HG03139 (cell line): ENCODE data around the gene C6orf132.

ENCODE experiments used
- ATAC-seq: cut with Tn5 transposase; IDR thresholded peaks from one replicate; pipeline ENCODE4 v1.9.1; 2021; ENCODE audit not compliant: unreplicated experiment

The C6orf132 gene

DNA sequence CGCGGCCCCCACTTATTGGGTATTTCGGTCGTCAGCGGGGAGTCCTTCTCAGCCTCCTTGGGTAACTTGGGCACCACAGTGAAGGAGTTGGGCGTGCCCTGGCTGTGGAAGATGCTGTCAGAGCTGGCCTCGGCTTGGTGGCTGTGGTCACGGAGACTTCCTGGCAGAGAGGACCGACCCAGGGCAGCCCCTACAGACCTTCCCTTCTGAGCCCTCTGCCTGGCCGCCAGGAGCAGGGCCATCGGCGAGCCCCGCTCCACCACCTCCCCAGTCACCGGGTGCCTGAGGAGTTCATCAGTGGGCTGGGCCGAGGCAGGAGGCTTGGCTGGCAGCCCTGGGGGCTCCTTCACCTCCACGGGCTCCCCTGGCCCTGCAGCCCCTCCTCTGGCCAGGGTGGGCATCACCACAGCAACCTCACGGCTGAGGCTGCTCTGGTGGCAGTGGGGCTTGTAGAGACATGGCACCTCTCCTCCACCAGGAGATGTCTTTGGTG is 37.2 kb downstream of the C6orf132 start:
- no peak for ATAC-seq

- no peak for ATAC-seq
Measured at GRCh38 chr6:42104804-42105125, 37.7 kb downstream of the C6orf132 start.

GRCh38 chr6:42104095-42104803 is 38.2 kb downstream of the C6orf132 start:
- no peak for ATAC-seq

GRCh38 chr6:42103753-42104094 is 38.7 kb downstream of the C6orf132 start:
- ATAC-seq: no peak

- ATAC-seq: no peak
Measured at GRCh38 chr6:42103216-42103615, 39.2 kb downstream of the C6orf132 start.

GRCh38 chr6:42101186-42101657 is 41.2 kb downstream of the C6orf132 start:
- no peak for ATAC-seq

DNA sequence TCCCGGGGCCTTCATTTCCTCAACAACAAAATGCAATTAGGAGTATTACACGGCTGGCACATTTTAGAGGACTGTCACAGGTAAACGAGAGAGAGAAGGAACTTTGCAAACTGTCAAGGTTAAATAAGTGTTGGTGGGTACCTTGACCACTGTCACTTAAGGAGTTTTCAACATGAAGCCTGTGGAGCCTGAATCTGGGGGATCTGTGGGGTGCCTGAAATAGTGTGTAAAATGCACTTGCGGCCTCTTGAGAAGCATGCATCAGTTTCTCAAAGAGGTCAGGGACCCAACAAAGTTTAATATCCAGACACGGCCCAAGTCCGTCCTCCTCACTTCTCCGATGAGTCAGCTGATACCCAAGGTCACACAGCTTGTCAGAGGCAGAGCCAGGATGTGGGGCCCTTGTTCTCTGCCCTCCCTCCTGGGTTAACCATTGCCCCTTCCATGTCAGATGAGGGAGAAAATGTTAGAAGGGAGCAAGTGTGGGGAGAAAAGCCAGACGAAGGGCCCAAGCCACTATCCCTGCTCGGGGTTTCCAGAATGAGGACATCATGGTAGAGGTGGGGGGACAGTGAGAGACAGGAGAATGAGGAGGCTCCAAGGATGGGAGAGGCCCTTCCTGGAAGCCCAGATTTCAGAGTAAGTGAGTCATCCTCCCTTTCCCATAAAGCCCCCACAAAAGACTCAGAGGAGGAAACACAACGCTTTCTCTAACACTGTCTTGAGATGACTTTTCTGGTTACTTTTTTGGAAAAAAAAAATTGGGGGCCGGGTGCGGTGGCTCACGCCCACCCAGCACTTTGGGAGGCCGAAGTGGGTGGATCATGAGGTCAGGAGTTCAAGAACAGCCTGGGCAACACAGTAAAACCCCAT is 42.2 kb downstream of the C6orf132 start:
- ATAC-seq: no peak

- ATAC-seq: no peak
Measured at GRCh38 chr6:42099340-42100028, 42.9 kb downstream of the C6orf132 start.

- ATAC-seq: no peak
Measured at GRCh38 chr6:42095776-42096541, 46.5 kb downstream of the C6orf132 start.

- ATAC-seq: no peak
Measured at GRCh38 chr6:42095094-42095493, 47.3 kb downstream of the C6orf132 start.

- ATAC-seq: no peak
Measured at GRCh38 chr6:42093582-42094329, 48.7 kb downstream of the C6orf132 start.

- no peak for ATAC-seq
Measured at GRCh38 chr6:42091718-42092023, 50.7 kb downstream of the C6orf132 start.

- ATAC-seq: no peak
Measured at GRCh38 chr6:42090819-42091717, 51.4 kb downstream of the C6orf132 start.

DNA sequence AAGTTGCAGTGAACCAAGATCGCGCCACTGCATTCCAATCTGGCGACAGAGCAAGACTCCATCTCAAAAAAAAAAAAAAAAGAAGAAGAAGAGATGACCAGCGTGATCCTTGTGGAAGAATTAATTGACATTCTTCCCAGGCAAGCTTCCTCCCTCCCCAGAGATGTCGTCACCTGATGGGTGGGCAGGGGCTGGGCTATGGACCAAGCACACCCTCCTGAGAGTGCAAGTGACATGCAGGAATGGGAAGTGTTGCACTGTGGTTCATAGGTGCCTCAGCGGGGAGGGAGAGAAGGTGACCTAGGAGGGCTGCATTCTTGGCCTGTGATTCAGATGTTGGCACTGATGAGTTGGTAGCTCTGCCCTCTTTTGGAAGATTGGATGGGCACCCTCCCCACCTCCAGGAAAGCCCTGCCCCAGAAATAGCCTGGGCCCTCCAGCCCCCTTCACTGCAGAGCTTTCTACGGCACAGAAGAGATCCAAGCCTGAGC is 54.3 kb downstream of the C6orf132 start:
- no peak for ATAC-seq

- no peak for ATAC-seq
Measured at GRCh38 chr6:42086046-42087035, 56.1 kb downstream of the C6orf132 start.

- no peak for ATAC-seq
Measured at GRCh38 chr6:42084889-42085288, 57.5 kb downstream of the C6orf132 start.

GRCh38 chr6:42083530-42083929 is 58.9 kb downstream of the C6orf132 start:
- ATAC-seq: no peak

DNA sequence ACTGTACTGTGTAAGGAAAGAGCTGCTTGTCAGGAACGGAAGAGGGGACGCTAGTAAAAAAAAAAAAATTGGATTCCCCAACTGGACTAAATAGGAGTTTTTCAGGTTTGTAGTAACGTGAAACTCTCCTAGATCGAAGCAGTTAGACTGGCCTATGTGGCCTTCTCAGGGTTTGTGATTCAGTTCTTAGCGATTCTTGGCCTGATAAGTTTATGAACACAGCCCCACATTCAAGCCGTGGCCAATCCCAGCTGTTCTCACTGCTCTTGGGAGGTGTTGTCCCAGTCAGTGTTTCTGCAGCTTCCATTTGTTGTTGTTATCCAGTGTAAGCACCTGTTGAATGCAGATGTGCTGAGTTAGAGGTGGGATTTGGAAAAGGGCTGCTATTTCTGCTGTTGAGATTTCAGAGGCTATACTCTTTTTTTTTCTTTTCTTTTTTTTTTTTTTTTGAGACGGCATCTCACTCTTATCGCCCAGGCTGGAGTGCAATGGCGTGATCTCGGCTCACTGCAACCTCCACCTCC is 62.4 kb downstream of the C6orf132 start:
- ATAC-seq: no peak
